Kidney (tissue), 14 donors: ENCODE results near the gene ATF7. TPM values are rescaled to one million over a fixed set of nuclear protein-coding genes. Genes with fewer than 3 reads are reported as not detected.

Experiments used
- DNase-seq, 5 donors: peaks; one replicate each; pipeline ENCODE4 v3.0.0-alpha.2; 2013 to 2020
- FAIRE-seq: peaks from 2 replicates; lab custom pipeline; 2012; peaks lifted over from hg19 to GRCh38; lab: Jason Lieb, UNC
- H3K27ac ChIP-seq, 2 donors: one replicate each; pipeline ENCODE4 v1.7.0; 2013; ENCODE audit warnings: low read depth in 2 of 2, low read length in 2 of 2, inconsistent platforms in 1 of 2
- H3K27me3 ChIP-seq: one replicate; pipeline ENCODE4 v1.7.1; 2013; ENCODE audit warnings: low read length, inconsistent platforms; ENCODE audit not compliant: control insufficient read depth, insufficient read depth
- H3K36me3 ChIP-seq, 3 donors: one replicate each; pipeline versions ENCODE4 v1.7.0 to v1.7.1; 2013; ENCODE audit warnings: low read length in 3 of 3, control low read depth in 1 of 3, inconsistent platforms in 1 of 3; ENCODE audit not compliant: insufficient read depth in 3 of 3, control insufficient read depth in 2 of 3
- H3K4me1 ChIP-seq, 3 donors: one replicate each; pipeline versions ENCODE4 v1.7.0 to v1.7.1; 2013; ENCODE audit warnings: low read length in 3 of 3, inconsistent platforms in 1 of 3, low read depth in 1 of 3; ENCODE audit not compliant: control insufficient read depth in 2 of 3, insufficient read depth in 2 of 3
- H3K4me3 ChIP-seq, 3 donors: one replicate each; pipeline versions ENCODE4 v1.7.0 to v1.8.1; 2013; ENCODE audit warnings: low read length in 3 of 3, control low read depth in 1 of 3, inconsistent platforms in 1 of 3
- H3K9ac ChIP-seq, 3 donors: one replicate each; pipeline versions ENCODE4 v1.7.0 to v1.7.1; 2013; ENCODE audit warnings: low read length in 3 of 3, control low read depth in 1 of 3, inconsistent platforms in 1 of 3
- H3K9me3 ChIP-seq, 3 donors: one replicate each; pipeline versions ENCODE4 v1.7.0 to v1.7.1; 2013; ENCODE audit warnings: low read length in 3 of 3, control low read depth in 1 of 3, inconsistent platforms in 1 of 3; ENCODE audit not compliant: control insufficient read depth in 2 of 3, insufficient read depth in 1 of 3
- intact Hi-C: fragments of 100-400 bp; cut with DNase I; formaldehyde crosslinking; loops from one replicate; pipeline ENCODE4 v1.11.1; 2022
- polyA plus RNA-seq: library from polyadenylated mRNA; stranded (reverse); fragments of 350-450 nt; fragmentation: Illumina TruSeq; extraction: RNeasy Lipid Tissue Mini Kit (QIAGEN cat#74804); gene quantifications from one replicate; pipeline ENCODE4 v1.2.3, GENCODE V29; 2014; ENCODE audit warnings: low read depth, low replicate concordance; ENCODE audit not compliant: insufficient read depth
- total RNA-seq: library from RNA; stranded (reverse); fragmentation: NEBNext Ultra II Directional; extraction: Animal tissue kit (Norgen Biotek cat#: 25700); gene quantifications from one replicate; pipeline ENCODE4 v1.2.1, GENCODE V29; 2021
- TF ChIP-seq, protein P1 (sequence below): IDR thresholded peaks from 3 replicates; pipeline ENCODE4 v1.5.1; 2012; ENCODE audit warnings: mild to moderate bottlenecking, moderate library complexity, borderline replicate concordance; ENCODE audit not compliant: insufficient read depth; ENCODE audit errors: extremely low read depth
- donor health status: control.
- donor health status: control.
- donor health status: control.
- donor health status: control.
- donor health status: control.
- donor health status: DM: yes; HTN: yes; CAD: no.
- donor health status: Normal renal cell carcinoma (clear cell type).

ATF7 gene
- total and polyA plus RNA-seq, 2 donors from 2014 or later, result 16.2 to 54.7 TPM

DNA sequence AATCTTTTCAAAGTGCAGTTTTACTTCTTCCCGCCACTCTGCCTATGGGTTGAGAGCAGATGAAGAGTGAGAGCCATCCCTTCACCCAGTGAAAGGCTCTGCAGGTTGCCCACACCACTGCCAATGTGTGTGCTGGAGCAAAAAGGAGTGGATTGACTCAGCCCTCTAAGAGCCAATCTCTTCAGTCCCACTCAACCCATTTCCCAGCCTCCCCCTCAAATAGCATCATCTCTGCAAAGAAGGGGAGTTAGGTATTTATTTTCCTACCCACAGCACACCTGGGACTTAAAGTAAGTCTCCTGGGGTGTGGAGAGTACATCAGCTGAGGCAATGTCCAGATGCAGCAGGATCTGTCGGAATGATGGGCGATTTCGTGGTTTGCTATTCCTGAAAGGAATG, 142.2 kb downstream of the ATF7 start:
- FAIRE-seq, result no peak
- H3K27ac ChIP-seq, result peak overlapping the region in 1 of 2 donors; percentile 28

DNA sequence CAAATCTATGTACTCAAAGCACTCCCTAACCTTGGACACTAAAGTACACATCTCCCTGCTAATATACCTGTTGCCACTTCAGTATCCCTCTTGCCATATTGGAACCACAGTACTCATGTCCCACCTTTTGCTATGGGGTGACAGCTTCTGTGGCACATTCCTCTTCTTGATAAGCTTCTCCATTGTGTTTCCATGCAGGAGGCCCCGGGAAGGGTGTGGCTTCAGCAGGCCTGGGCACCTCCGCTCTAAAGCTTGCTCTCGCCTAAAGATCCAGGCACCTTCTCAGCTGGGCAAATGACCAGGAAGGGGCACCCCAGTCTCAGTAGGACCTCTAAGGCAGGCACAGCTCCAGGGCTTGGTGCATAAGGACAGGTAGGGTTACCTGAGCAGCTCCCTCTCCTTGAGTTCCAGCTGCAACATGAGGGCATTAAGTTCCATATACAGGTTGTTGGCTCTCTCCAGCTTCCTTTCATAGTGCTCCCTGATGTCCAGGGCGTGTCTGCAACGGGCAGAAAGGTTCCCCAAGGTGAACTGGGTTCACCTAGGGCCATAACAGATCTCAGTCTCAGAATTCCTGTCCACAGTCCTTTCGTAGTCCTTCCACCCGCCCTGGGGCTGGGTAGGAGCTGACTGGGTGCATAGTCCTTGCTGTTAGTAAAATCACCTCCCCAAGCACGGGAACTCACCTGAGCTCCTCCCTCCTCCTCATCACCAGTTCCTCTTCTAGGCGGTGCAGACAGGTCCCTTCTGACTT, 142.8 kb downstream of the ATF7 start:
- DNase-seq (peak in 1 of 5 donors; percentile 42), FAIRE-seq (no peak)
- no peaks in the 10 kb centered on the region for H3K9me3 ChIP-seq
- H3K36me3 ChIP-seq, result peaks cover 11 to 51% (median 33%) of the 10 kb centered on the region in 3 donors
- intact Hi-C loops, result no loop called here
- H3K4me3 ChIP-seq, result no peak overlapping the region
- no peak overlapping the region for H3K9ac ChIP-seq
- H3K27me3 ChIP-seq, result no peaks in the 10 kb centered on the region
- TF ChIP-seq, protein P1, sequence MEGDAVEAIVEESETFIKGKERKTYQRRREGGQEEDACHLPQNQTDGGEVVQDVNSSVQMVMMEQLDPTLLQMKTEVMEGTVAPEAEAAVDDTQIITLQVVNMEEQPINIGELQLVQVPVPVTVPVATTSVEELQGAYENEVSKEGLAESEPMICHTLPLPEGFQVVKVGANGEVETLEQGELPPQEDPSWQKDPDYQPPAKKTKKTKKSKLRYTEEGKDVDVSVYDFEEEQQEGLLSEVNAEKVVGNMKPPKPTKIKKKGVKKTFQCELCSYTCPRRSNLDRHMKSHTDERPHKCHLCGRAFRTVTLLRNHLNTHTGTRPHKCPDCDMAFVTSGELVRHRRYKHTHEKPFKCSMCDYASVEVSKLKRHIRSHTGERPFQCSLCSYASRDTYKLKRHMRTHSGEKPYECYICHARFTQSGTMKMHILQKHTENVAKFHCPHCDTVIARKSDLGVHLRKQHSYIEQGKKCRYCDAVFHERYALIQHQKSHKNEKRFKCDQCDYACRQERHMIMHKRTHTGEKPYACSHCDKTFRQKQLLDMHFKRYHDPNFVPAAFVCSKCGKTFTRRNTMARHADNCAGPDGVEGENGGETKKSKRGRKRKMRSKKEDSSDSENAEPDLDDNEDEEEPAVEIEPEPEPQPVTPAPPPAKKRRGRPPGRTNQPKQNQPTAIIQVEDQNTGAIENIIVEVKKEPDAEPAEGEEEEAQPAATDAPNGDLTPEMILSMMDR, result no peak
- H3K4me1 ChIP-seq, result no peaks in the 10 kb centered on the region
- H3K27ac ChIP-seq, result peak overlapping the region in 1 of 2 donors; percentile 28

More for the DNA sequence above, 142.2 kb downstream of the ATF7 start:
- H3K9me3 ChIP-seq, result no peaks in the 10 kb centered on the region
- intact Hi-C loops, result no loop called here
- H3K27me3 ChIP-seq, result no peaks in the 10 kb centered on the region
- TF ChIP-seq, protein P1, result no peak
- H3K4me1 ChIP-seq, result no peaks in the 10 kb centered on the region
- DNase-seq, result no peak
- no peak overlapping the region for H3K4me3 ChIP-seq
- peaks cover 11 to 46% (median 31%) of the 10 kb centered on the region in 3 donors for H3K36me3 ChIP-seq
- H3K9ac ChIP-seq, result no peak overlapping the region

DNA sequence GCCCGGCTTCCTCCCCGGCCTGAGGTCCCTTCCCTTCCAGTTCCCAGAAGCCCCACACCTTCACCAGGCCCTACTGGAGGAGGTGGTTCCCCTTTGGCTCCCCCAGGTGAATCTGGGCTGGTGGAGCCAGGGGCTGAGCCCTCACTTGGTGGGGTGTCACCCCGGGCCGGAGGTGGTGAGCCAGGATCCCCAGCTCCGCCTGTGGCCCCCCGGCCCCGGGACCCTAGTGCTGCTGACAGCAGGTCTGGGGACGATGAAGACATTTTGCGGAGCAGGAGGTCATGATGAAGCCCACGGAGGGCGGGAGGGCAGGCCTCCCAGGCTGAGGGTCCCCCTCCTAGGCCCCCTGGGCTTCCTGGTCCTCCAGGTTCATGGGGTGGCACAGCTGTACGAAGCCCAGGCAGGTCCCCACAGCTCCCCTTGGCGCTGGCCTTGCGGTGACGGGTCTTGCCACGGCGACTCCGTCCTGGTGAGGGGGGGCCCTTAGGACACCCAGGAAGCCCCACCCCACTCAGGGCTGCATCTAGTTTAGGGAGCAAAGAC, 143.5 kb downstream of the ATF7 start:
- FAIRE-seq, result no peak
- TF ChIP-seq, protein P1, result no peak
- H3K9me3 ChIP-seq, result no peaks in the 10 kb centered on the region
- H3K4me3 ChIP-seq, result no peak overlapping the region
- no peaks in the 10 kb centered on the region for H3K27me3 ChIP-seq
- no peak overlapping the region for H3K27ac ChIP-seq
- no peaks in the 10 kb centered on the region for H3K4me1 ChIP-seq
- intact Hi-C loops, result no loop called here
- peak in 2 of 5 donors; percentile 60 to 80 for DNase-seq
- peaks cover 13 to 56% (median 35%) of the 10 kb centered on the region in 3 donors for H3K36me3 ChIP-seq
- H3K9ac ChIP-seq, result no peak overlapping the region
